ENCODE results near the gene ATP8B4. TPM values are rescaled to one million over a fixed set of nuclear protein-coding genes. Genes with fewer than 3 reads are reported as not detected.
A peak's percentile ranks its signal among the peaks of the same experiment; 100 is the strongest.

The ATP8B4 gene
- total RNA-seq, 4 donors from 2014 or later = 2.2 to 9.5 (median 3.0) TPM

DNA sequence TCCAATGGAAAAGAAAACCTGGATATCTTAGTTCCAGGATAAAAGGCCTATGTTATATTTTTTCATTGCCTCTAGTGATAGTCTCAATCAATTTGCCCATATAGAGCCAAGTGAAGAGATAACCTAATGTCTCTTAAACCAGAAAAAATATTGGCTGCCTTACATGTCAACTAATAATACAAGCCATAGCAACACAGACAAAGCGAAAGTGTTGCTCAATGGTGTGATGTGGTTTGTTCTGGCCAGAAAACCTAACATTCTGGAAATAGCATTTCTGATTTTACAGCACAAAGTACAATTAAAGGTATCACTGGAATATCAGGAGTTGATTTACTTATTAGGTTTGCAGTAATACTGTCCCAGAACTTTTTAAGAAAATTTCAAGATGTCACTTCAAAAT, 101.5 kb downstream of the ATP8B4 start:
- Histone ChIP-seq H3K4me3 (no peak overlapping the region), H3K9me3 (no peaks in the 10 kb centered on the region), H3K27me3 (no peaks in the 10 kb centered on the region), H3K36me3 (no peaks in the 10 kb centered on the region), H3K27ac (no peak overlapping the region), H3K4me1 (no peaks in the 10 kb centered on the region)
- 29% methylated on average over 1 of the region's 1 CpG for WGBS
- peak in 1 of 3 donors; percentile 24 for TF ChIP-seq POLR2AphosphoS5 (IDR thresholded peaks at IDR 0.05)
- TF ChIP-seq EP300 (IDR thresholded peaks at IDR 0.05) = no peak
- DNase-seq (ENCODE audit: low spot score in 2 of 2) = no peak

DNA sequence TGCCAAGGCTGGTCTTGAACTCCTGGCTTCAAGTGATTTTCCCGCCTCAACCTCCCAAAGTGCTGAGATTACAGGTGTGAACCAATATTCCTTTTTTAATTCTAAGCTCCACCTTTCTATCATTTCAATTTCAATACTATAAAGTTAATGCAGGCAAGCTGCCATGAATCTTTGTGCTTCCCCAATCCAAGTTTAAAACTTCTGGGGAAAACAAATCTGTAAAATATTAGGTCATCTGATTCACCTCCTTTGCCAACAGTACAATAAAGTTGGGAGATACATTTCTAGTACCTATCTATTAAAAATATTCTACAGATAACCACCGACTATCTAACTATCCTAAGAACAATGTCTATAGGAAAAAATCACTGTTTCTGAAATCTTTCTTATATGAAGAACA, 102.1 kb downstream of the ATP8B4 start:
- Histone ChIP-seq H3K27me3 (no peaks in the 10 kb centered on the region), H3K27ac (no peak overlapping the region), H3K4me3 (no peak overlapping the region), H3K9me3 (no peaks in the 10 kb centered on the region), H3K4me1 (no peaks in the 10 kb centered on the region), H3K36me3 (no peaks in the 10 kb centered on the region)
- WGBS = 39% methylated on average over 2 of the region's 2 CpGs
- TF ChIP-seq, protein P1, sequence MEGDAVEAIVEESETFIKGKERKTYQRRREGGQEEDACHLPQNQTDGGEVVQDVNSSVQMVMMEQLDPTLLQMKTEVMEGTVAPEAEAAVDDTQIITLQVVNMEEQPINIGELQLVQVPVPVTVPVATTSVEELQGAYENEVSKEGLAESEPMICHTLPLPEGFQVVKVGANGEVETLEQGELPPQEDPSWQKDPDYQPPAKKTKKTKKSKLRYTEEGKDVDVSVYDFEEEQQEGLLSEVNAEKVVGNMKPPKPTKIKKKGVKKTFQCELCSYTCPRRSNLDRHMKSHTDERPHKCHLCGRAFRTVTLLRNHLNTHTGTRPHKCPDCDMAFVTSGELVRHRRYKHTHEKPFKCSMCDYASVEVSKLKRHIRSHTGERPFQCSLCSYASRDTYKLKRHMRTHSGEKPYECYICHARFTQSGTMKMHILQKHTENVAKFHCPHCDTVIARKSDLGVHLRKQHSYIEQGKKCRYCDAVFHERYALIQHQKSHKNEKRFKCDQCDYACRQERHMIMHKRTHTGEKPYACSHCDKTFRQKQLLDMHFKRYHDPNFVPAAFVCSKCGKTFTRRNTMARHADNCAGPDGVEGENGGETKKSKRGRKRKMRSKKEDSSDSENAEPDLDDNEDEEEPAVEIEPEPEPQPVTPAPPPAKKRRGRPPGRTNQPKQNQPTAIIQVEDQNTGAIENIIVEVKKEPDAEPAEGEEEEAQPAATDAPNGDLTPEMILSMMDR (IDR thresholded peaks at IDR 0.05) = no peak
- TF ChIP-seq POLR2AphosphoS5 (IDR thresholded peaks at IDR 0.05) (no peak), POLR2A (IDR thresholded peaks at IDR 0.05) (no peak), EP300 (IDR thresholded peaks at IDR 0.05) (no peak)
- DNase-seq (ENCODE audit: low spot score in 2 of 2) = no peak

DNA sequence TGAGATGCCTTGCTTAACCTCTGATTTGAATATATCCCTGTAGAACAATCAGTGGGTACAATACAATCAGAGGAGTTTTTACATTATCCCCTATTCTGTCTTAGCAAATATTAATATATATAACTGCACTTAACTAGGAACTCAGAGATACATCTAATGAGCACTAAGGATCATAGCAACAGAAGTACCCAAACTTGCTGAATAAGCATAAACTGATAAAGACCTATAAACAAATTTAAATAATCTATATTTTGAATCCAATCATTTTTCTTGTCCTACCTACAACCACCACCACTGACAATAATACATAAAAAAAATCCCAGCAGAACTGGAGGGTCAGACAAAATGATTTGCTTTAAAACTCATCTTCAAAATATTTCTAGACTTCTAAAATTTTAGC, 106.2 kb downstream of the ATP8B4 start:
- Histone ChIP-seq H3K9me3 (no peaks in the 10 kb centered on the region), H3K36me3 (no peaks in the 10 kb centered on the region), H3K4me3 (no peak overlapping the region), H3K27me3 (no peaks in the 10 kb centered on the region), H3K27ac (no peak overlapping the region), H3K4me1 (no peaks in the 10 kb centered on the region)
- TF ChIP-seq POLR2AphosphoS5 (IDR thresholded peaks at IDR 0.05) (no peak), POLR2A (IDR thresholded peaks at IDR 0.05) (no peak), EP300 (IDR thresholded peaks at IDR 0.05) (no peak)
- TF ChIP-seq, protein P1 (IDR thresholded peaks at IDR 0.05) = no peak
- no peak for DNase-seq (ENCODE audit: low spot score in 2 of 2)

DNA sequence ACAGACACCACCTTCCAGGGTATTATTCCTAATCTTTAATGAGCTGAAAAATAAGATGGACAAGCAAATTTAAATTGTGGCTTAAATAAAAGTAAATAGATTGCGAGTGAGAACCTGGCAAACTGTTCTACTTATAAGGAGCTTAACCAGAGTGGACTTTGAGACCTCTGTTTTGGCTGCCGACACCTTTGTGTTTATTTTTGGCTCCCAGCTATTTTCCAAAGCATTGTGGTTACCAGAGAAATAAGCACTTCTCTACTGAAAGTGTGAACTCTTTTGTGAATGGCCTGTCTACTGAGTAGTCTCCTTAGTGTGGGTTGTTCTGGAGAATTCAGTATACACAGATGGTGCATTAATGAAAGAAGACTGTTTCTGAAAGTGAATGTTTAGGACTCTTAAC, 109.4 kb downstream of the ATP8B4 start:
- Histone ChIP-seq H3K27ac (no peak overlapping the region), H3K4me1 (no peaks in the 10 kb centered on the region), H3K36me3 (no peaks in the 10 kb centered on the region), H3K4me3 (no peak overlapping the region), H3K27me3 (no peaks in the 10 kb centered on the region), H3K9me3 (no peaks in the 10 kb centered on the region)
- TF ChIP-seq, protein P1 (IDR thresholded peaks at IDR 0.05) = no peak
- no peak for TF ChIP-seq EP300 (IDR thresholded peaks at IDR 0.05)
- no peak for TF ChIP-seq POLR2A (IDR thresholded peaks at IDR 0.05)
- no peak for TF ChIP-seq POLR2AphosphoS5 (IDR thresholded peaks at IDR 0.05)
- no peak for DNase-seq (ENCODE audit: low spot score in 2 of 2)
- 73% methylated on average over 2 of the region's 2 CpGs for WGBS

DNA sequence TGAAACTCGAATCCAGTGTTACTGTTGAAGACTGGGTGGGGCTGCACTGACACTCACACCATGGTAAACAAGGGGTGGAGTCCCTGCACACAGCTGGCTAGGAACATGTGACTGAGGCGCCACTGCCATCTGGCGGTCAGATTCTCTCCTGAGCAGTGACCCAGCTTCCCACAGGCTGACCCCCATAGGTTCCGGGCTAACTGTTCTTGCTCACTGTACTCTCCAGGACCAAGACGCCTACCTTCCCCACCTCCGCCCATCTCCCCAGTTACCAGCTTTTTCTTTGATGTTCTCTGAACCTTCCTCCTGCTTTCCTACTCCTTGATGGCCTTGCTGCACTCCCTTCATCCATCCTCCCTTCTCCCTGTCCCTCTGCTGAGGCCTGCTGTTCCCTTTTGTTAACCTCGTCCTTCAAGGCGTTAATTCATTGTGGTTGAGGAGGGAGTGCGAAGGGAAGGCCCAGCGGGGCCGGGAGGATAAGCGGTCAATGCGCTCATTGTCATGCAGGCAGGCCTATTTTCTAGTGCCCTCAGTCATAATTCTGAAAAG, 115.2 kb downstream of the ATP8B4 start:
- peak; percentile 89 to 93 for DNase-seq (ENCODE audit: low spot score in 2 of 2)
- Histone ChIP-seq H3K4me1 (peaks cover 10% of the 10 kb centered on the region), H3K27me3 (no peaks in the 10 kb centered on the region), H3K9me3 (no peaks in the 10 kb centered on the region), H3K36me3 (no peaks in the 10 kb centered on the region), H3K4me3 (no peak overlapping the region), H3K27ac (peak overlapping the region; percentile 10)
- WGBS = 64% methylated on average over 13 of the region's 13 CpGs
- TF ChIP-seq, protein P1 (IDR thresholded peaks at IDR 0.05) = peak; percentile 16 to 69
- no peak for TF ChIP-seq POLR2AphosphoS5 (IDR thresholded peaks at IDR 0.05)

DNA sequence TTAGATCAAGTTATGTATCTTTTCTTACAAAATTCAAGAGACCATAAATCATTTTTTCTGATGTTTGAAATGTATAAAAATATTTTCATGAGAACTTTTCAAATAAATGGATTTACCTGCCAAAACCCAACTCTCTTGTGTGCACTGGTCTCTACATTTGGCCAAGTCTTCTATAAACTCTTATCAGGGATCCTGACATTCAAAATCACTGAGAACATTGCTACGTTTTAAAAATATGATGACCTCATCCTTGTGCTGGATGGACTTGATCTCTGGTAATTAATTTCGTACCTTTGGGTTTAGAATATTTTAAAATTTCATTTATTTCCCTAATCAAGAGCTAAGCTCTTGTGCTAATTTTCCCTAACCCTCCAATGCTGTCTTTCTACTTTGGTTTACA, 127.4 kb downstream of the ATP8B4 start:
- 81% methylated on average over 2 of the region's 2 CpGs for WGBS
- TF ChIP-seq, protein P1 (IDR thresholded peaks at IDR 0.05) = no peak
- TF ChIP-seq EP300 (IDR thresholded peaks at IDR 0.05) (no peak), POLR2A (IDR thresholded peaks at IDR 0.05) (no peak), POLR2AphosphoS5 (IDR thresholded peaks at IDR 0.05) (no peak)
- Histone ChIP-seq H3K9me3 (no peaks in the 10 kb centered on the region), H3K4me3 (no peak overlapping the region), H3K27me3 (no peaks in the 10 kb centered on the region), H3K27ac (no peak overlapping the region), H3K4me1 (peaks cover 10% of the 10 kb centered on the region), H3K36me3 (no peaks in the 10 kb centered on the region)
- DNase-seq (ENCODE audit: low spot score in 2 of 2) = no peak
